Measurements from ENCODE around the gene JDP2. TPM values are rescaled to one million over a fixed set of nuclear protein-coding genes. Genes with fewer than 3 reads are reported as not detected.

Gene JDP2
- total and polyA plus RNA-seq, 2 of the 4 experiments (the other 2 are of a cell fraction) = 35.7 to 38.4 TPM

GRCh38 chr14:75445963-75446362 is 18.1 kb downstream of the JDP2 start:
- Histone ChIP-seq H3K4me1 (ENCODE audit: control insufficient read depth, insufficient read depth, low read length) (peaks cover 32% of the 10 kb centered on the region), H3K79me1 (ENCODE audit: low read depth in 1 of 2, low read length in 2 of 2) (peaks cover 40 to 83% of the 10 kb centered on the region in 2 experiments), H3K23ac (ENCODE audit: low read depth, low read length) (no peak overlapping the region), H4K8ac (ENCODE audit: low read depth in 2 of 2, low read length in 2 of 2) (no peak overlapping the region), H3K27ac (ENCODE audit: insufficient read depth, low read length) (no peak overlapping the region), H3K4me3 (ENCODE audit: insufficient read depth, low read depth, low read length) (no peak overlapping the region), H2BK5ac (ENCODE audit: low read depth, low read length, poor library complexity, severe bottlenecking) (no peak overlapping the region), H3K27me3 (ENCODE audit: control insufficient read depth, insufficient read depth, low read length) (no peaks in the 10 kb centered on the region), H3K9ac (ENCODE audit: low read depth, low read length) (no peak overlapping the region), H2BK20ac (ENCODE audit: low read depth, low read length) (no peak overlapping the region), H3K18ac (ENCODE audit: low read depth, low read length) (no peak overlapping the region), H4K91ac (ENCODE audit: insufficient read depth, low read depth, low read length) (no peak overlapping the region), H3K9me1 (ENCODE audit: insufficient read depth, low read length) (peaks cover 47% of the 10 kb centered on the region), H3K56ac (ENCODE audit: extremely low read depth, insufficient read depth, low read length) (no peak overlapping the region), H2AFZ (replicated peaks; ENCODE audit: low read length, poor library complexity) (no peak overlapping the region), H3K14ac (replicated peaks; ENCODE audit: low read depth, low read length) (no peak overlapping the region), H2BK120ac (ENCODE audit: low read depth, low read length) (no peak overlapping the region), H4K5ac (ENCODE audit: low read depth, low read length) (no peak overlapping the region), H3K4ac (ENCODE audit: low read depth, low read length) (no peak overlapping the region), H2BK15ac (ENCODE audit: low read depth, low read length) (no peak overlapping the region), H3K9me3 (ENCODE audit: control insufficient read depth, insufficient read depth, low read length) (no peaks in the 10 kb centered on the region), H3K4me2 (ENCODE audit: low read depth, low read length) (no peak overlapping the region), H2AK9ac (replicated peaks; ENCODE audit: low read depth, low read length, poor library complexity) (no peak overlapping the region), H2AK5ac (ENCODE audit: low read depth, low read length) (no peak overlapping the region), H3K36me3 (ENCODE audit: control insufficient read depth, insufficient read depth, low read length) (peaks cover 44% of the 10 kb centered on the region), H4K20me1 (ENCODE audit: insufficient read depth, low read length) (peaks cover 92% of the 10 kb centered on the region)
- no peak for DNase-seq
- dilution Hi-C loops (cut with HindIII; ENCODE audit: low sequenced_read_pairs, unreplicated experiment) = no loop called here
- ATAC-seq (ENCODE audit: low read depth) = no peak
- intact Hi-C loops (cut with micrococcal nuclease) = no loop called here
- in situ Hi-C loops (cut with MboI; ENCODE audit: low sequenced_read_pairs) = no loop called here
- CTCF ChIA-PET = interaction anchor here (0.8 kb wide), 1 partner anchor 15 kb away, joined by 3 read pairs; no protein-coding TSS in a partner anchor
- POLR2A ChIA-PET (ENCODE audit: unreplicated experiment) = no interaction called here
- no TSS peak for BruUV-seq (replicated peaks)
- no CpG with 5 or more reads among the region's 3 CpGs for WGBS, 2 experiments (ENCODE audit: extremely low coverage in 2 of 2, insufficient read length in 1 of 2)
- TF ChIP-seq NFE2L2 (IDR thresholded peaks at IDR 0.05; ENCODE audit: low read depth, low read length) = no peak
- no peak for TF ChIP-seq BHLHE40 (IDR thresholded peaks at IDR 0.05; ENCODE audit: low read depth, low read length)
- TF ChIP-seq CHD1 (IDR thresholded peaks at IDR 0.05; ENCODE audit: low read depth, low read length) = no peak
- no peak for TF ChIP-seq RAD21 (IDR thresholded peaks at IDR 0.05; ENCODE audit: low read length)
- no peak for TF ChIP-seq FOS (IDR thresholded peaks at IDR 0.05; ENCODE audit: low read depth, low read length)
- TF ChIP-seq MAFK (IDR thresholded peaks at IDR 0.05; ENCODE audit: low read depth, low read length) = no peak
- no peak for TF ChIP-seq SMC3 (IDR thresholded peaks at IDR 0.05; ENCODE audit: low read depth, low read length)
- no peak for TF ChIP-seq RFX5 (IDR thresholded peaks at IDR 0.05; ENCODE audit: low read depth, low read length)
